NCI-H1694 treated with DMSO at 0.1 percent for 48 hours (cell line): ENCODE data around the gene YWHAQ.
"Not testable (repeated sequence)": the region's sequence is repeated elsewhere in the genome, so short reads cannot be mapped to it uniquely, and the experiment has no call there.

ENCODE experiments used
- DNase-seq: peaks from one replicate; lab custom pipeline; 2025; lab: John Stamatoyannopoulos, UW

Gene YWHAQ

GRCh38 chr2:9552219-9553178, 78.3 kb downstream of the YWHAQ start:
- no peak for DNase-seq

GRCh38 chr2:9550859-9551391, 79.9 kb downstream of the YWHAQ start:
- DNase-seq: not testable (repeated sequence)

- no peak for DNase-seq
Measured at GRCh38 chr2:9549420-9549819, 81.4 kb downstream of the YWHAQ start.

GRCh38 chr2:9548506-9548905, 82.3 kb downstream of the YWHAQ start:
- no peak for DNase-seq

- no peak for DNase-seq
Measured at GRCh38 chr2:9547262-9547991, 83.4 kb downstream of the YWHAQ start.

GRCh38 chr2:9545502-9545901, 85.3 kb downstream of the YWHAQ start:
- no peak for DNase-seq

- no peak for DNase-seq
Measured at GRCh38 chr2:9543557-9543956, 87.2 kb downstream of the YWHAQ start.

GRCh38 chr2:9539531-9539930, 91.3 kb downstream of the YWHAQ start:
- DNase-seq: no peak

- DNase-seq: no peak
Measured at GRCh38 chr2:9538000-9538507, 92.7 kb downstream of the YWHAQ start.

GRCh38 chr2:9536504-9536903, 94.3 kb downstream of the YWHAQ start:
- no peak for DNase-seq

GRCh38 chr2:9535177-9535576, 95.6 kb downstream of the YWHAQ start:
- DNase-seq: no peak
